Measurements from ENCODE around the gene IQCH.
A peak's percentile ranks its signal among the peaks of the same experiment; 100 is the strongest.

IQCH gene

DNA sequence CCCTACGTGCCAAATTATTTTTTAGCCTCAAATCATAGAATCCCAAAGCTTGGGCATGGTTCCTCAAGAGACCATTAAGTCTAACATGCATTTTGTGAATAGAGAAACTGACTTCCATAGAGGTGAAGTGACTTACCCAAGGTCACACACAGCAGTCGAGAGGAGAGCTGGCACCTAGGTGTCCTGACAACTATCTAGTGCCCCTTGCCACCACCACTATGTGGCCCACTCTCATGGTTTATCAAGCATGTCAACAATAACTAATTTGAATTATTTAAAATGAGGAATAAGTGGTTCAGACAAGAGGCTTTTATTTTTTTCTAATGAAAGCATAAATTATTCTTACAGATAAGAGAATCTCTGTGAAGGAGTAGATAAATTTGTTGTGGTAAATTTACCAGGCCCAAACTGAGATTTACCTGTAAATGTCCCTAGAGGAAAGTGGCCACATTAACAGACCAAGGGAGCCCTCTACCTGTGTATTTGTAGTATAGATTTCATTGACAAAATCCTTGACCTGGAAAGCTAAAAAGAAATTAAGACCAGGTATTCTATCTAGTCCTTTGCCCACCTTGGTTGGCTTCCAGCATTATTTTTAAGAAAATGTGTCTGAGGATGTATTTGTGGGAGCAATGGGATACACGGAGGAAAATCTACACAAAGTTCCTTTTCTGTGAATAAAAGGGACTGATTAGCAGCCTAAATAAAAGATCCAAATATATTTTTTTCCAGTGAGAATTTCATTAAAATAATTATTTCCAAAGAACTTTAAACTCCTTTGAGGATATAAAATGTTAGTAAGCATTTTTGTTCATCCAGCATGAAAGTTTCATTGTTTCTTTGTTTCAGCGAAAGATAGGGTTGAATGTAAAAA, 49.1 kb downstream of the IQCH start:
- DNase-seq (ENCODE audit: low spot score): no peak

DNA sequence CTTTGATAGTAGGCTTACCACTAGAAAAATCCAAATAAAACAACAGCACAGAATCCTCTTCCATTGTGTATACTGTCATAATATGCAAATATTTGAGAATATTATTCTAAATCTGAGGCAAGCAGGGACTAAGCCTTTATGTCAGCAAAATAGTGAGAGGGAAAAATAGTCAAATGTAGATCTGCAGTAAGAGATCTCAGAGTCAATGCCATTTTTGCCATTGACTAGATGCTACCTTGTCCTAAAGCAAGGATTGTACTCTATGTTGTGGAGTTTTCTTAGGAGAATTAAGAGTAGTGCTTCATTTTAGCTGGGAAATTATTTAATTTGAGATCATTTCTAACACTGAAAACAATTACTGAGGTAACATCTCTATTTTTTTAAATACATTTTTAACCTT, 50.2 kb downstream of the IQCH start:
- no peak for DNase-seq (ENCODE audit: low spot score)

DNA sequence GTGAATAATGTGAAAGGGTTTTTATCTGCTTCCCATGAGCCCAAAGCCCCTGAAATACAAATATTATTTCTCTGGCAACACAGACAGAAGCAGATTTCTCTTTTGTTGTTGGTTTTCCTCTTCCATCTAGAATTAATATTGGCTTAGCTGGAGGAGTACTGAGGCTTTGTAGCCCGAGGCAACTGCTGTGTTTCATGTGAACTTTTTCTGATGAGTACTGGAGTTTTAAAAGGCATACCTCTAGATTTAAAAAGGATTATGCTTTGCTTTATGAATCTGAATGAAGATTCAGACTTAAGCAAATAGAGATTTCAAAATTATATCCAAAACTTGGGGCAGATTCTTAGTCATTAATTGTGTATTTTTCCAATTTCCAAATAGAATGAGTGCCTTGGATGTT, 50.9 kb downstream of the IQCH start:
- no peak for DNase-seq (ENCODE audit: low spot score)

DNA sequence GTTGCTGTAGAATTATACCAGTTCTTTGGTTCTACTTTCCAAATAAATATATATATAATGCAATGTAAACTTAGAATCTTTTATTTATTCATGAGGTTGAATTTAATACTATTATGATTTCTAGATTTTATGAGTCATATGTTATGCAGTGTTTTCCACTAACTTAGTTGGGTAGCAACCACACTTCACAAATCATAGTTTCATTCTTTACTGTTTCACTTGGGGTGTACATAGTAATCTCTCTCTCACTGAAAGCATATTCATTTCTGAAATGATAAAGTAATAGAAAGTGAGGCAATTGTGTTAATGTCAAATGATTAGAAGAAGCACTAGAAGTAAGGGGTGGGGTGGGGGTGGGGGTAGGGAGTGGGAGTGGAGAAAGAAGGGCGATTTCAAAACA, 52.6 kb downstream of the IQCH start:
- peak; percentile 4 for DNase-seq (ENCODE audit: low spot score)

DNA sequence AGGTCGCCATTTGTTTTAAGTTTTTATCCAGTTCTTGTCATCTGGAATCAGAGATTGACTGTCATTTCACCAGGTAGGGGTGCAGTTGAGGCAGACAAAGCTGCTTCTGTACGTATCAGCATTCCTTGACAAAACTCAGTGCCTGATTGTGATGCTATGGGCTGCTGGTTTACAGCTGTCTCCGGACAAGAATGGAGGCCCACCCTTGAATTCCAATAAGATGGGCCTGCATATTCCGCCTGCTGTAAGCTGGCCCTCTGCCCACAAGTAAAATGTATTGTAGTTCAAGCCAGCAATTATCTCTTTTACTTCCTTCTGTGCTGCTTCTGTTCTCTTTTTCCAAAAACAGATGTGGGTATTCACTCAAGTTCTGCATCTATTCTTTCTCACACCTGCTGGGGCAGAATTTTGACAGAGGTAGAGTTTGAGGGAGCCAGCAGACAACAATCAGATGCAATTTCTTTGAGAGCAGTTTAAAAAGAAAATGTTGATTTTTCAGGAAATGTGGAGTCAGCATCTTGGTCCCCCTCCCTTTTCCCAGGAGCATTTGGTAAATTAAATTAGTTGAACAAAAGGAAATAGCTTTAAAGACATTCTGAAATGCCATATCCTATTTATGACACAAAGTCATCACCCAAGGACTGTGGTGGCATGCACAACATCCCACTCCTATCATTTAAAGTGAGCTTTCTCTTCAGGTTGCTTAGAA, 53.5 kb downstream of the IQCH start:
- no peak for DNase-seq (ENCODE audit: low spot score)

DNA sequence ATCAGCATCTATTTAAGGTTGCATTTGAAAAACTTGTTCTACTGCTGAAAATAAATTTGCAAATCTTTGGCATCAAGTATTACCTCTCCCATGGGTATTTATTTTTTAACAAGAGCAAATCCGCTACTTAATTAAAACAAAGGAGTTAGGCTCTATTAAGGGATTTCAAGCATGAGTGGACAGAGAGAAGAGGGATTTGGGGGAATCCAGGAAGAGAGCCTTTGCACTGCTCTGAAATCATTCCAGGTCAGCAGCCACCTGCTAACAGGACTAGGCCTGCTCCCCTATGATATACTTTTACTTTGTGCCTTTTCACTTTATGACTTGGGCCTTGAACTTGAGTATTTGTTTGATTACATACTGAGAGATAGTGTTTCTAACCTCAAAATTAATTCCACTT, 57.1 kb downstream of the IQCH start:
- no peak for DNase-seq (ENCODE audit: low spot score)

DNA sequence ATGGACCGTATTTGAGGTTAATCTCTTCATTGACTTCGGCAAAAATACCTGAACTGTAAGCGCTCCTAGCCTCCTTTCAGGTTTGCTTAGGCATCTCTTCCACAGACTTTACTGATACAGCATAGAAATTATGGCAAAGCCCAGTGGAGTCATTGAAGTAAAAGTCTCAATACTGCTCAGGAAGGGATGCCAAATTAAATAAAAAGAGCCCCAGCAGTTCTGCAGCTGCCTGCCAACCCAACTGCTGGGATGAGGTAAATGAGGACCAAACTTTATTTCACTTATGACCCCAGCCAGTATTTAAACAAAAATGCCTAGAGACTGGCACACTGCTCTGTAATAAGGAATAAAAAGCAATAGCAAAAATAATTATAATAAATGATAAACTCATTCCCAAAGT, 65.4 kb downstream of the IQCH start:
- no peak for DNase-seq (ENCODE audit: low spot score)

DNA sequence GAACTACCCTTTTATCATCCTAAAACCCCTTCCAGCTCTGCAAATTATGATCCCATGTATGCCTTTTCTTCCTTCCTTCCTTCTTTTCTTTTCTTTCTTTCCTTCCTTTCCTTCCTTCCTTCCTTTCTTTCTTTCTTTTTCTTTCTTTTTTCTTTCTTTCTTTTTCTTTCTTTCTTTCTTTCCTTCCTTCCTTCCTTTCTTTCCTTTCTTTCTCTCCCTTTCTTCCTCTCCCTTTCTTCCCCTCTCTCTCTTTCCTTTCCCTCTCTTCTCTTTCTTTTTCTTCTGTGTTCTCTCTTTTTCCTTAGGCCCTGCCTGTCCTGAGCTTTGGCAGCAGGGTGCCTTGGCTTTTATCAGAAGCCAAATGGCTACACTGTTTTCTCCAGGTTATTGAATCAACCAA, 66.8 kb downstream of the IQCH start:
- DNase-seq (ENCODE audit: low spot score): no peak

DNA sequence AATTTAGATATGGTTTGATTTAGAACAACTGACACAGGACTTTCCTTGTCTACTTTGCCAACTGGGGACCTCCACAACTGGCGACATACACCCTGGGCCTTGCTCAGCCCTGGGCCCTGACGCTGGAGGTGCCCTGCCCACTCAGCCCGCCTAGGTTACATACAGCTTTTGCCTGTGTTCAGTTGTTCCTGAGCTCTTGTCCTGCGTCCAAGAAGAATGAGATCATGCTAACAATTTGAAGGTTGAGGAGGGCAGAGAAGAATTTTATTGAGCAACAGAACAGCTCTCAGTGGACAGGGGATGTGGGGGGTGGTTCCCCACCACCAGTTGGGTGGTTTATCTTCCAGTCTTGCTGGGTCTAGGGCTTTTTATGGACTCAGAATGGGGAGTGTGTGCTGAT, 67.9 kb downstream of the IQCH start:
- DNase-seq (ENCODE audit: low spot score): no peak

DNA sequence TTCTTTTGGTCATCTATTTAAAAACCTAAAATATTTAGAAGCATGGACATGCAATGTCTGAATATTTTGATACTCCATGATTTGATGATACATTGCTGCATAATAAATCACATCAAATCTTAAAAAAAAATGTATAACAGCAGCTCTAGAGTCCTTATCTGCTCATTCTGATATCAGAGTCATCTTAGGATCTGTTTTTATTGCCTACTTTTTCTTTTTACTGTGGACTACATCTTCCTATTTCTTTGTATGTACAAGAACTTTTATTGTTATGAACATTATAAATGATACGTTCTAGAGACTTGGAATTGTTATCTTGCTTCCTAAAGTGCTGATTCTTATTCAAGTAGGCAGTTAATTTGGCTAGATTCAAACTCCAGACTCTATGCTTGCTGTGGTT, 72.7 kb downstream of the IQCH start:
- no peak for DNase-seq (ENCODE audit: low spot score)

DNA sequence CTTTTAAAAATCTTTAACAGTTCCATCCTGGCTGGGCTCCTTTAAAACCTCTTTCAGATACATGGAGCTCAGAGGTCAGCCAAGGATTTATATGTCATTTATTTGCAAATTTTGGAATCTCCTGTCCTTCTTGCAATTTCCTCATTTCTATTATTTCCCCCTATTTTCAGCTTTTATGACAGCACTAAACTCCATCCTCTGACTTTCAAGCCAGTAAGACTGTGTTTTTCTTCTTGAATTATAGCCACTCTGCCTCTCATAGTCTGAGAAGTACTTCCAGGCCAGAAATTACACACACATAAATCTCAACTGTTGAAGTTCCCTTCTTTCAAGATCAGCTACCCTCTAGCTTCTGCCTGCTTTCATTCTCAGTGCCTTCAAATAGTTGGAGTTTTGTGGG, 73.2 kb downstream of the IQCH start:
- DNase-seq (ENCODE audit: low spot score): no peak

DNA sequence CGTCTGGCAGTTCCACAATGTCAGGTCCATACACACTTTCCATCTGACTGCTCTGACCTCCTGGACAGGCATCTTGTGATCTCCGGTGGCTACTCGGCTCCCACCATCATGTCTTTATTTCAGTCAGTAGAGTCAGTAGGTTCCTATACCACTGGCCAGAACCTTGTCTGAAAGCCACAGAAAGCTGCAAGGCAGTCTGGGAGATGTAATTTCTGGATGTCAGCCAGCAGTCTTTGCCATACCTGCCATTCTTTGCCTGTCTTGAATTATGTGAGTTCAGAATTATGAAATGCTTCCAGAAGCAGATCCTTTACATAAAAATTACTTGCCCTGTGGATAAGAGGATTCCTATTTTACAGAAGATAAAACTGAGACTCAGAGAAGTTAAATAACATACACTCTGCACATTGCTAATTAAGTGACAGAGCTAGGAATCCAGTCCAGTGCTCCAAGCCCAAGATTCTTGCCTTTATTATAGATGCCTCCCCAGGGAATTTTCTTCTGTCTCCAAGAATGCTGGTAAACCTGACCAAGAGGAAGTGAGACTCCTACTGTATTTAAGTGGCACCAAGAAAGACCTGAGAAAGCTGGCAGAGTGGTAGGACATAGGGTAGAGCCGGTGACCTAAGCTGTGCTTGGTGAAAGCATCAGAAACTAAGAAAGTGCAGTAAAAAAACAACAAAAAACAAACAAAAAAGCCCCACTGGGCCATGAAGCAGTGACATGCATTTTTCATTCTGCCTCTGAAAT, 75.6 kb downstream of the IQCH start:
- no peak for DNase-seq (ENCODE audit: low spot score)

DNA sequence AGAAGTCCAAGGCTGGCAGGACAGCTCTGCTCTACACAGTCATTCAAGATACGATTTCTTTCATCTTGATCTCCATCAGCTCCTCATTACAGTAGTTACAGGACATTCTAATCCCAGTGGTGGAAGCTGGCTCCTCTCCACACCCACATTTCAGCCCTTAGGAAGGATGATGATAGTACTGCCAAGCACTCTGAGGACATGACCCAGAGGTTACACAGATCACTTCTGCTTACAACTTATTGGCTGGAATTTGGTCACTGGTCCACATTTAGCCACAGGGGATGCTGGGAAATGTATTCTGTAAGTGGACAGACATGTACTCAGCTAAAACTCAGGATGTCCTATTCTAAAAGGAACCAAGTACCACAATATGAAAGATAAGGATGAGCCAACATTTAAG, 77.1 kb downstream of the IQCH start:
- no peak for DNase-seq (ENCODE audit: low spot score)

DNA sequence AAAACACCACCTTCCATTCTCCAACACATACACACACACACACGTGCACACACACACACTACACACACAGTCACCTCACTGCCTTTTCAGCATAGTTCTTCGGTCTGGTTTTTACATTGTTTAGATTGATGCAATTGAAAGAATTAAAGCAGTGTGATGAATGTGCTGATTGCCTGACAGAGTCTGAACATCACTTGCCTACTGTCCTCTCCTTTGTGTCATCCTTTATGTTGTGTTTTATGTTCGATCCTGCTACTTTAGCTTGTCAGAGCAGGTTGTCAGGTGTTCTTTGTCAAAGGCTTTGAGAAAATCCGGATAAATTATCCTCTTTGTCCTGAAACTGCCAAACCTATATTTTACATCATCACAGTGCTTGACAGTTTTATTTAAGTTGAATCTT, 80.4 kb downstream of the IQCH start:
- no peak for DNase-seq (ENCODE audit: low spot score)

DNA sequence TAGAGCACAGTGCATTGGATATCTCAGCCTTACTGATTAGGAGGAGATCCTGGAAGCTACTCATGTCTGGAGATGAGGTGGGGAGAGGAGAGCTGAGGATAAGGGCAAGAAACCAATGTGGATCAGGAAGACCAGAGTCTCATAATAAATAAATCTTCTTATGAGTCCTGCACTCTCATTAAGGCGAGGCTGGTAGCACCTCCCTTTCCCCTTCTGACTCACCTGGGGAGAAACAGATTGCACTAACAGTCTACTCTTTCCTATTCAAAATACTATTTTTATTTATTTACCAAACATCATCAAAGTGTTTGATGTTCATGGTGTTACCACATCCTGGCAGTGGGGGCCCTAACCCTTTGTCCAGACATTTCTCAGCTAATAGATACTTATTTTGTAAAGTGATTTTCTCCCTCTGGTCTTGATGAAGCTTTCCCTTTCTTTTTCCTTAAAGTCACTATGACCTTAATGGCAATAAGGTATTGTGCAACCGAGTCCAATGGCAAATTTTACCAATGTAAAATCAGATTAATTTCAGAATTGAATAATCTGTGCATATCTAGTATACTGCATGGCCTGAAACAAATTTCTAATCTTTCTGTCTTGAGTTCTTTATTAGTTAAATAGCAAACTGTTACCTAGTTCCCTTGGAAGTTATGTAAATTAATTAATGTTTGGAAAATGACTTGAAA, 81.1 kb downstream of the IQCH start:
- DNase-seq (ENCODE audit: low spot score): no peak

DNA sequence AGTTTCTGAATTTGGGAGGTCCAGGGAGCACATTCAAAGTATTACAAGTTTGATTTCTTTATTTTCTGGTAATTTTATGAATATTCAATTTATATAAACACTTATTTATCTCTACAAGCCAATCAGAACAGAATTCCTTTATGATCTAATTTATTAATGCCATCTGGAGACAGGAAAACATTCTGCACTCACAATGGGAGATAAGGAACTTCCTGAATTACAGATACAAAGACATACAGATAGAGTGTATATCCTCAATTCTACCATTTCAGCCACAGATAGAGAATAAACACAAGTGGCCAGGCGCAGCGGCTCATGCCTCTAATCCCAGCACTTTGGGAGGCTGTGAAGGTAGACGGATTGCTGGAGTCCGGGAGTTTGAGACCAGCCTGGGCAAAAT, 86.0 kb downstream of the IQCH start:
- DNase-seq (ENCODE audit: low spot score): no peak

DNA sequence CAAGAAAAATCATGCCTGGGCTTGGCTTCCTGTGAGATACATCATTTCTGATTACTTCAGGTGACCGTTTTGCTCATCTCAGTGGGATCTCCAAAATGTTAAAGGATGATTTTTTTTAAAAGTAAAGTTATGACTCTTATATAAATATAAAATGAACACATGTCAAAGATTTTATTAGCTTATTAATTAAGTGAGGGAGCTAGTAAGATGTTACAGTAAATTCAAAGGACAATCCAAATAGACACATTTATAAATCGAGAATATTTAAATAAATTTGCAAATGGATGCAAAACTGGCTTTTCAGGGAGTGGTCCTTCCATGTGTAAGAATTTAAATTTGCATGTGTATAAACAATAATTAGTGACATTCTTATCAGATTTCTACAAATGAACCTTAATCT, 87.0 kb downstream of the IQCH start:
- no peak for DNase-seq (ENCODE audit: low spot score)

DNA sequence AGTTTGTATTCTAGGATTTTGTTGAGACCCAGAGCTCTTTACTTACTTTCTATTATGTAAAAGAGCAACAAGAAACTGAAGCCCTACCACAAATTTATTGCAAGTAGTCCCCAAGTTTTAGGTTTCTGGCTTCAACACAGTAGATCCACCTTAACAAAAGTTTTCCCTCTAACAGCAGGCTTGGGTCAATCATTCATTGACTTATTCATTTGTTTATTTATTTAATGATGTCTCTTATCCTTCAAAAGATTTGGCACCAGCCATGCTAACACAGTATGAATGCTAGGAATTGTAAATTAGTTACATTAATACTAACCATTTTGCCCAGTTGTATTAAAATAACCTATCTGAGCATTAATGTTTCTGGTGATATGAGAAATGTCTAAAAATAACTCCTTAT, 88.6 kb downstream of the IQCH start:
- no peak for DNase-seq (ENCODE audit: low spot score)

DNA sequence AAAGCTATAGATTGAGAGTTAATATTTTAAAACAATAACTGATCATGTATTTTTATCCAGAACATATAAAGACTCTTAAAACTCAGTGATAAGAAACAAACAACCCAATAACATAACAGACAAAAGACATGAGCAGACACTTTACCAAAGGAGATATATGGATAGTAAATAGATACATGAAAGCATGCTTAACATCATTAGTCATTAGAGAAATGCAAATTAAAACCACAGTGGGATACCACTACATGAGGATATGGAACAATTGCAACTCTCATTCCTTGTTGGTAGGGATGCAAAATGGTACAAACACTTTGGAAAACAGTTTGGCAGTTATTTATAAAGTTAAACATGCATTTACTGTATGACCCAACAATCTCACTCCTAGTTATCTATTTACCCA, 95.0 kb downstream of the IQCH start:
- DNase-seq (ENCODE audit: low spot score): no peak

DNA sequence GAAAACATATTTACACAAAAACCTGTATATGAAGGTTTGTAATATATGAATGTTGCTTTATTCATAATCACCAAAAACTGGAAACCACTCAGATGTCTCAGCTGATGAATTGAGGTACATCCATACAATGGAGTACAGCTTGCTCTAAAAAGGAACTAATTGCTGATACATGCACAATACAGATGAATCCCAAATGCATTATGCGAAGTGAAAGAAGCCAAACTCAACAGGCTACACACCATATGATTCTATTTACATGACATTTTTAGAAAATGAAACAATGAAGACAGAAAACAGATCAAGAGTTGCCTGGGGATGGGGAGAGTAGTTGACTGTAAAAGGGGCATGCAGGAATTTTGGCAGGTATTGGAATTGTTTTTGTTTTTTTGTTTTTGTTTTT, 95.5 kb downstream of the IQCH start:
- no peak for DNase-seq (ENCODE audit: low spot score)

DNA sequence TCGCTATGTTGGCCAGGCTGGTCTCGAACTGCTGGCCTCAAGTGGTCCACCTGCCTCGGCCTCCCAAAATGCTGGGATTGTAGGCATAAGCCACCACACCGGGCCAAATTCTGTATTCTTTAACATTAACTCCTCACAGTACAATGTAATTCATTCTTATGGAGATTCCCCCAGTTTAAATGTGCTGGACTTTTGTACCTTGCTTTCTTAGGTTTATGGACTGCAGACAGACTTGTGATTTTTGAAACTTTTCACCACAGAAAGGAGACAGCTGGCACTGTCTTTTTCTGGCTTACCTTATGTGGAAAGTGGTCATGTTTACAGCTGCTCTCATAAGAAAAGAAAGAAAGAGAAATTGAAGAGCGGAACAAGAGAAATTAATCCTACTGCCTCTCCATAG, 103.8 kb downstream of the IQCH start:
- no peak for DNase-seq (ENCODE audit: low spot score)

DNA sequence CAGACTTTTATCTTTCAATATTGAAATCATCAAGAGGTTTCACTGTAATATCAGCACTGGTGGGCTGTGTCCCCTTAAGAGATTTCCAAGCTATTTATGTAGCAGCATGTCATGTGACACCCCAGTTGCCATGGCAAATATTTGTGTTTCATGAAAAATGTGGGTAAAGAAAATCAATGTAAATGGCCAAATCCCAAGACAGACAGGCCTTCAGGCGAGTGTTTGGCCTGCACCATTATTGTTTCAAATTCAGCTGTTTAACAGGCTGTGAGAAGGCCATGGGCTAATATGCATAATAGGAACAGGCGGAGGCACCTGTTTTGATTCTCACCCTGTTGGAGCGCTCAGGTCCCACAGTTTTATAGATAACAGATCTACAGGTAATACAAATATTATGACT, 104.2 kb downstream of the IQCH start:
- no peak for DNase-seq (ENCODE audit: low spot score)
